ENCODE data around the gene PRRC2B.
"Not testable (repeated sequence)": the region's sequence is repeated elsewhere in the genome, so short reads cannot be mapped to it uniquely, and the experiment has no call there.

Gene PRRC2B

DNA sequence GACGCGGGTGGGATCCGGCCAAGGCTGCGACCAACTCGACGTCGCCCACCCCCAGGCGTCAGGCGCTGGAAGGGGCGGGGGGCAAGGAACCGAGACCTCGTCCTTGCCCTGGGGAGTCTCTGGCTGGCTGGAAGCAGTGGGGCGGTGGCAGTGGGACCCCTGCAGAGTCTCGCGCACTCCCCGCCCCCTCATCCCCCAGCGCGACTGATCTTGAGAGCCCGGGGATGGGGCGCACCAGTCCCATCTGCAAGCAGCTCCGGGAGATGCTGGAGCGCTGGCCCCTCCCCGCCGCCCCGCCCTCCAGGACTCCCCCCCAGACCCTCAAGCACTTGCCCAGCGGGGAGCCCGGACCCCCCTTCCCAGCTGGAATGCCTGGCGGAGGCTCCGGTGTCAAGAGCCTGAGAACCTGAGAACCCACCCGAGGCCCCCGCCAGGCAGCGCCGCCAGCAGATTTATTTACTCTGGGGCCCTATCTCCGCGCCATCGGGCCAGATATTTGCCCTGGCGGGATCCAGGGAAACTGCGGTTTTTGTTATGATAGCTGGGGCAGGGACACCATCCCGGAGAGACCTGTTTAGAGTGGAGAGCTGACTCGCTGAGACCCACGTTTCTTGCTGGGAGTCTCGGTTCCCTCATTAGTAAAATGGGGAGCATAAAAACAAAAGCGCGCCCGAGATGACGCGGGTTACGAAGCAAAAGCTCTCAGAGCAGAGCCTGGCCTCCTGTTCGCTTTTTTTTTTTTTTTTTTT is 152.6 kb downstream of the PRRC2B start:
- no peak for DNase-seq

- DNase-seq: not testable (repeated sequence)
Observed at GRCh38 chr9:131549186-131549585, 155.3 kb downstream of the PRRC2B start.
